Activated T-cell treated with anti-CD3 and anti-CD28 coated beads, Interleukin-2, amount 50 U/mL, for 4 hours (primary cell): Measurements from ENCODE around the gene PLCB1. TPM values are rescaled to one million over a fixed set of nuclear protein-coding genes. Genes with fewer than 3 reads are reported as not detected.
"Not testable (repeated sequence)": the region's sequence is repeated elsewhere in the genome, so short reads cannot be mapped to it uniquely, and the experiment has no call there.

Experiments used
- ATAC-seq, 2 donors: fragments of 200-7000 bp; cut with Tn5 transposase; one replicate each; pipeline ENCODE4 v1.10.0; 2021
- DNase-seq: peaks from one replicate; pipeline ENCODE4 v3.0.0-alpha.2; 2020
- H3K27me3 Mint-ChIP-seq: one replicate; pipeline ENCODE4 v1.8.0; 2021; ENCODE audit warnings: low read depth, mixed read lengths
- H3K36me3 Mint-ChIP-seq: one replicate; pipeline ENCODE4 v1.8.0; 2022; ENCODE audit warnings: mixed read lengths; ENCODE audit not compliant: insufficient read depth
- H3K4me1 Mint-ChIP-seq: one replicate; pipeline ENCODE4 v1.8.0; 2021; ENCODE audit warnings: low read depth, mixed read lengths
- H3K4me3 Mint-ChIP-seq: one replicate; pipeline ENCODE4 v1.8.0; 2021; ENCODE audit warnings: mild to moderate bottlenecking, moderate library complexity, mixed read lengths
- H3K9me3 Mint-ChIP-seq: one replicate; pipeline ENCODE4 v1.8.0; 2021; ENCODE audit warnings: mixed read lengths
- total RNA-seq, 3 donors: library from RNA; stranded (reverse); gene quantifications; one replicate each; pipeline ENCODE4 v1.2.1, GENCODE V29; 2021

The PLCB1 gene
- total RNA-seq, 3 donors from 2014 or later = 0.91 to 6.0 (median 2.8) TPM

DNA sequence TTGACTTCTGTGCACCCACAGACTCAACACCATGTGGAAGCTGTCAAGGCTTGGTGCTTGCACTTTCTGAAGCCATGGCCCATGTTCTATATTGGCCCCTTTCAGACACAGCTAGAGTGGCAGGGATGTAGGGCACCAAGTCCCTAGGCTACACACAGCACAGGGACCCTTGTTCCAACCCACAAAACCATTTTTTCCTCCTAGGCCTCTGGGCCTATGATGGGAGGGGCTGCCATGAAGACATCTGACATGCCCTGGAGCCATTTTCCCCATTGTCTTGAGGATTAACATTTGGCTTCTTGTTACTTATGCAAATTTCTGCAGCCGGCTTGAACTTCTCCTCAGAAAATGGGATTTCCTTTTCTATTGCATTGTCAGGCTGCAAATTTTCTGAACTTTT is 27.2 kb downstream of the PLCB1 start:
- H3K36me3 Mint-ChIP-seq, DNase-seq, H3K27me3 Mint-ChIP-seq, H3K9me3 Mint-ChIP-seq, H3K4me3 Mint-ChIP-seq, ATAC-seq: not testable (repeated sequence)
- peaks cover 35% of the 10 kb centered on the region for H3K4me1 Mint-ChIP-seq

DNA sequence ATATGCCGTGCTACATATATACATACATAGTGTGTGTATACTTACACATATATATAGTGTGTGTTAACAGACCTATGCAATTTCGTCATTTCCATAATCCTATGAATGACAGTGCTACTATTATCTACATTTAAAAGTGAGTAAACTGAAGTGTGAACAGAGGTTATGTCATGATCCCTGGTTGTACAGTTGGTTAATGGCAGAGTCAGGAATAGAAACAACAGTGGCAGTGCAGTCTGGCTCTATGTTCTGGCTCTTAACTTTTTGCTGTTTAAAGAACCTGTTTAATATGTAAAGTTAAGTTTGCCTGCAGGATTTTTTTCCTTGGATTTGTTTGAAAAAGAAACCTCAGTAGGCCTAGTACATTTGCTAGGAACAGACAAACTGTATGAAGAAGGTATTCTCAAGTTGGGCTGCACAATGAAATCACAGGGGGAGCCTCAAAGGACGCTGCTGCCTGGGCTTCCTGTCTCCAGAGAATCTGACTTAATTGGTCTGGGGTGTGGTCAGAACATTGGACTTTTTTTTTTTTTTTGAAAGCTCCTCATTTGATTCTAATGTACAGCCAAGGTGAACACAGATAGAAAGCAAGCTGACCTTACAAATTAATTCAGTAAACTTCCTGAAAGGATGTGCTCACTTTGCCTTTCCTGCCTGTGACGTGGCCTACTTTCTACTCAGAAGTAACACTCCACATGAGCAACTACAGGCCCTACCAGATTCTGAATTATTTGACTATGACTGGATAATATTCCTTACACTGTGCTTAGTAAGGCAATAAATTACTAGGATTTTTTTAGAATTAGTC is 29.4 kb downstream of the PLCB1 start:
- ATAC-seq = no peak
- peaks cover 19% of the 10 kb centered on the region for H3K4me1 Mint-ChIP-seq
- no peaks in the 10 kb centered on the region for H3K9me3 Mint-ChIP-seq
- H3K27me3 Mint-ChIP-seq = no peaks in the 10 kb centered on the region
- DNase-seq = no peak
- H3K4me3 Mint-ChIP-seq = no peak overlapping the region
- H3K36me3 Mint-ChIP-seq = no peaks in the 10 kb centered on the region

DNA sequence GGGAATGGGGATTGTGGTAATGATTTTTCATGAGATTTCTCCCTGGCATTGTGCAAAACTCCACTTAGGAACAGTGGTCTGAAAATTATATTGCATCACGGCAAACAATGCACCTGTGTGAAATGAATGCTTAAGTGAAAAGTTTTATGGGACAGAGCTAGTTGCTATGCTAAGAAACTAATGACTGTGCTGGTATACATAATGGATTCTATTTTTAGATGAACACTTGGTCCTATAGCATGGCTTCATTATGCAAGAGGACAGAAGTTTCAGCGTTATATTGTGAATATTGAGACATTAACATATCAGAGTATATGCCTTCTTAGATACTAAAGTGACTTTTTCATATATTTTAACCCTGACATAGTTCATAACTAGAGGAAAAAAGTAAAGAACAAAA is 30.5 kb downstream of the PLCB1 start:
- DNase-seq (no peak), ATAC-seq (no peak)
- Mint-ChIP-seq H3K36me3 (no peaks in the 10 kb centered on the region), H3K9me3 (no peaks in the 10 kb centered on the region), H3K4me1 (peaks cover 8% of the 10 kb centered on the region), H3K27me3 (no peaks in the 10 kb centered on the region), H3K4me3 (no peak overlapping the region)

DNA sequence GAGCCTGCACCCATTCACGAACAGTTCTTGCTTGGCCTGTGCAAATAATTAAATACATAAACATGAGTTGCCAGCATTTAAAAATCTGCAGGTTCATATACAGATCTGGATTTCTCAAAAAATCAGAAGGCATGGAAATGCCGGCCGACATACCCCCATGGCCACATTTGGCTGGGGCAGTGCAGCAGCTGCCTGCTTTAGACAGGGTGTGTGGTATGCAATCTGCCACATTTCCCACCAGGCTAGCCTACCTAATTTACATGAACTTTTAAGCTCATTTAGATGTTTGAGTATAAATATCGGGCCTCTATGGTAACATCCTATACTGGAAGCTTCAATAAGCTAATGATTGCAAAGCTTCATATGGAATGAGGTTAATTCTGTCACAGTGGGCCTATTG is 31.5 kb downstream of the PLCB1 start:
- Mint-ChIP-seq H3K9me3 (no peaks in the 10 kb centered on the region), H3K4me1 (peaks cover 8% of the 10 kb centered on the region), H3K27me3 (no peaks in the 10 kb centered on the region), H3K36me3 (no peaks in the 10 kb centered on the region), H3K4me3 (no peak overlapping the region)
- ATAC-seq = no peak
- DNase-seq = no peak

DNA sequence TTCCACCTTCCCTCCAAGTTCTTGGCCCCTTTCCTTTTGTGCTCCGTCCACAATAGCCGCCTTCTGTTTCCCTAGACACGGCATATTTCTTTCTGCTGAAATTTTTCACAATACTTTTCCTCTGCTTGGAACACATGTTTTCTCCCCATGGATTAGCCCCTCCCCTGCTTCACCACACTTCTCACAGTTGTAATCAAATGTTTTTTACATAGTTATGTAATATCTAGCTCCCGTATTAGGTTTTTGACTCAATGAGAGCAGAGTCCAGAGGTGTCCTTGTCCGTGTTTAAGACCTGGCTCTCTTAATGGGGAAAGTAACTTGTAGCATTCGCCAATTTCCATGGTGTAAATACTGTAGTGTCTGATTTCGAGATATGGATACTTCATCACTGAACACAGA is 34.7 kb downstream of the PLCB1 start:
- H3K4me1 Mint-ChIP-seq = peaks cover 3% of the 10 kb centered on the region
- H3K27me3 Mint-ChIP-seq = no peaks in the 10 kb centered on the region
- ATAC-seq (no peak), DNase-seq (no peak)
- no peaks in the 10 kb centered on the region for H3K9me3 Mint-ChIP-seq
- H3K4me3 Mint-ChIP-seq = no peak overlapping the region
- H3K36me3 Mint-ChIP-seq = no peaks in the 10 kb centered on the region

DNA sequence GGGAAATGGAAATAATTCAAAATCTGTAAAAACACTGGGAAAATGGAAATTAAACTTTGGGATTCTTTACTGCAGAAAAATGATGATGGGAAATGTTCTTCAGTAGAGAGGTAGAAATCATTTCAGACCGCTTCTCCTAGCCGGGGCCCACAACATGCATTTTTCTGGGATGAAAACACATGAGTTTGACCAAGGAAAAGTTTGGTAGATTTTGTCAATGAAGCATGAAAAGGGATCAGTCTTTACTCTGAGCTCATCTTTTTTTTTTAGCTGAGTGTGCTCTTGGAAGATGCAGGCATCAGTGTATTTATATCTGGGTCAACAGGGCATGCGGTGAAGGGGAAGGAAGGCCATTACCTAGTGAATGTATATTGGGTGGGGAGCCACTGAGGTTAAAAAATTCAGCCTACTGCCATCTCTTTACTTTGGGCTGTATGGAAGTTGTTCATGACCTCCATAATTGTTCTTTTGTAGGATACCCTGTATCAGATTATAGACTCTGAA is 36.8 kb downstream of the PLCB1 start:
- no peaks in the 10 kb centered on the region for H3K27me3 Mint-ChIP-seq
- H3K4me1 Mint-ChIP-seq = no peaks in the 10 kb centered on the region
- no peaks in the 10 kb centered on the region for H3K36me3 Mint-ChIP-seq
- DNase-seq (no peak), ATAC-seq (no peak)
- H3K4me3 Mint-ChIP-seq = no peak overlapping the region
- no peaks in the 10 kb centered on the region for H3K9me3 Mint-ChIP-seq

DNA sequence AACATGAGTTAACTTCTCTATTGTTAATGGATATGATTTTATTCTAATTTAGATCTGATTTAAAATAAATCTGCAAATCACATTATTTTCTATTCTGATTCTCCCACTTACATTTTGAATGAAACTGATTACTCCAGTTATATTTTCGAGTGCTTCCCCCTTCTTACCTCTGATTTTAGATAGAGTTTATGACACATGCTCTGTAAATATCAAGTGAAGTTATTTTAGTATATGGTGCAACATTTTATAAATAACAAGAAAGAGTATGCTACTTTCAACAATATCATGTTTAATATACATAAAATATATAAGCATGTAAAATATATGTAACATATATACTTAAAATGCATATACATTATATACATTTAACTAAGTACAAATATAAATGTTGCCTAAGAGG is 38.9 kb downstream of the PLCB1 start:
- DNase-seq = no peak
- no peaks in the 10 kb centered on the region for H3K9me3 Mint-ChIP-seq

DNA sequence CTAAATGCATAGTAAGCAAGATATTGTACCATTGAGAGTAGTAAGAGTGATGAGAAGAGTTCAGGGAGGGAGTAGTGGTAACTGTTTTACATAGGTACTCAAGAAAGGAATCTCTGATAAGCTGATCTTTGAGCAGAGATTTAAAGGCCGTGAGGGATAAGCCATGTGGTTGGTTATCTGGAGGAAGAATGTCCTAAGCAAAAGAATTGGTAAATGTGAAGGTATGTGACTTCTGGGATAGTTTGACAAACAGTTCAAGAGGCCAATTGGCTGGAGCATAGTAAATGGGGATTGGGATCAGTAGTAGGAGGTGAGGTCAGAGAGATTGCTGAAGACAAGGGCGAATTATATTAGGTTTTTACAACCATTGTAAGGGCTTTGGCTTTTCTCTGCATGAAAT is 40.1 kb downstream of the PLCB1 start:
- Mint-ChIP-seq H3K4me1 (peaks cover 4% of the 10 kb centered on the region), H3K9me3 (no peaks in the 10 kb centered on the region), H3K36me3 (no peaks in the 10 kb centered on the region), H3K4me3 (no peak overlapping the region), H3K27me3 (no peaks in the 10 kb centered on the region)
- ATAC-seq (no peak), DNase-seq (no peak)

More for the DNA sequence above, 38.9 kb downstream of the PLCB1 start:
- Mint-ChIP-seq H3K36me3 (no peaks in the 10 kb centered on the region), H3K4me3 (no peak overlapping the region), H3K27me3 (no peaks in the 10 kb centered on the region), H3K4me1 (peaks cover 4% of the 10 kb centered on the region)
- no peak for ATAC-seq

DNA sequence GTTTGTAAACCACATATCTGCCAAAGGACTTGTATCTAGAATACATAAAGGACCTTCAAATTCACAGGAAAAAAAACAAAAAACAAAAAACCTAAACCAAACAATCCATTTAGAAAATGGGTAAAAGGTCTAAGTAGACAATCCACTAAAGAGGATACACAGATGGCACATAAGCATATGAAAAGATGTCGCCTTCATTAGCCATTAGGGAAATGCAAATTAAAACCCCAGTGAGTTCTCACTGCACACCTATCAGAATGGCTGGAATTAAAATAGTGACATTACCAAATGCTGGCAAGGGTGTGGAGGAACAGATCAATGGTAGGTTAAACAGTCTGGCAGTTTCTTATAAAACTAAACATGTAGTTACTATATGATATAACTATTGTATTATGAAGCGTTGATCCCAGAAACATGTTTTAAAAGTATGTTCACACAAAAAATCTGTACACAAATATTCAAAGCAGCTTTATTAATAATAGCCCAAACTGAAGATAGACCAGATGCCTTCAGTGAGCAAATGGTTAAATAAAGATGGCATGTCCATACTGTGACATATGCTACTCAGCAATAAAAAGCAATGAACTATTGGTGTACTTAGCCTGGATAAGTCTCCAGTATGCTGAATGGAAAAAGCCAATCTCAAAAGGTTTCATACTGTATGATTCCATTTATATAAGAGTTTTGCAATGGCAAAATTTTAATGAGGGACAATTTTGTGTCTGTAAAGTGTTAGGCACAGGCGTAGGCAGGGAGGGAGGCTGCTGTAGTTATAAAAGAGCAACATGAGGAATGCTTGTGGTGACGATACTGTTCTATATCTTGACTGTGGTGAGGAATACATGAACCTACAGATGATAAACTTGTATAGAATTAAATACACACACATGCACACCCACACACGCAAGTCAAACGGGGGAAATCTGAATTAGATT is 43.9 kb downstream of the PLCB1 start:
- DNase-seq = no peak
- Mint-ChIP-seq H3K9me3 (no peaks in the 10 kb centered on the region), H3K4me1 (peaks cover 4% of the 10 kb centered on the region), H3K36me3 (no peaks in the 10 kb centered on the region), H3K4me3 (no peak overlapping the region), H3K27me3 (no peaks in the 10 kb centered on the region)
- no peak for ATAC-seq

DNA sequence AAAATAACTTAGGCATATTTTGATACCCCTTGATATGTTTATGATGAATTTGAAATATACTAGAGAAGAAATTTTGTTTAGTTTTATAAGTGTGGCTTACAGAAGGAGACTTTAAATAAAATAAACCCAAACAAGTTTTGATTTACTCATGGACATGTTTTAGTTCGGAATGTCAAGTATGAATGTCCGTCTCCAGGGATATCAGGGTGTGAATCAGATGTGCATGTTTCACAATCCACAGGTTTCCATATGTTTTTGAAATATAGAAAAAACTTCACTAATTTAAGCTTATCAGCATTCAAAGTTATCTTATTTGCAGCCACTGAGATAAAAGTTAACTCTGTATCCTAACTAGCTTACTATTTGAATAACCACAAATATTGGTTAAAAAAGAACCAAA is 51.5 kb downstream of the PLCB1 start:
- Mint-ChIP-seq H3K4me1 (no peaks in the 10 kb centered on the region), H3K4me3 (no peak overlapping the region), H3K9me3 (no peaks in the 10 kb centered on the region), H3K27me3 (no peaks in the 10 kb centered on the region), H3K36me3 (no peaks in the 10 kb centered on the region)
- ATAC-seq (no peak), DNase-seq (no peak)

DNA sequence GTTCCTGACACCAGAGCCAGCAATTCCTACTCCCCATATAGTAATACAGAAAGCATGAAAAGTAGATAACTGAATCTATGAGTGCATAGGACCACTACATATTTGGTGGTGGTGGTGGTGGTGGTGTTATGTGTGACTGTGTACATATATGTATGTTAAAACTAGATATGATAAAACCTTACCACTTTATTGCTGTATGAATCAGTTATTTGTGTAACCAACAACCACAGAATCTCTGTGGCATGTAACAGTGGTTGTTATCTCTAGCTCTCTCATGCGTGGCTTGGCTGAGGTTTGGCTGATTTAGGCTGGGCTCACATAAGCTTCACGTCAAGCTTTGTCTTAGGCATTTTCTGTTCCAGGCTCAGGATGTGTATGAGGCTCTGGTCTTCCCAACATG is 55.7 kb downstream of the PLCB1 start:
- no peaks in the 10 kb centered on the region for H3K36me3 Mint-ChIP-seq
- DNase-seq (no peak), ATAC-seq (peak in 1 of 2 donors; percentile 25)
- H3K4me3 Mint-ChIP-seq = no peak overlapping the region
- H3K9me3 Mint-ChIP-seq = no peaks in the 10 kb centered on the region
- H3K27me3 Mint-ChIP-seq = peaks cover 3% of the 10 kb centered on the region
- no peaks in the 10 kb centered on the region for H3K4me1 Mint-ChIP-seq

DNA sequence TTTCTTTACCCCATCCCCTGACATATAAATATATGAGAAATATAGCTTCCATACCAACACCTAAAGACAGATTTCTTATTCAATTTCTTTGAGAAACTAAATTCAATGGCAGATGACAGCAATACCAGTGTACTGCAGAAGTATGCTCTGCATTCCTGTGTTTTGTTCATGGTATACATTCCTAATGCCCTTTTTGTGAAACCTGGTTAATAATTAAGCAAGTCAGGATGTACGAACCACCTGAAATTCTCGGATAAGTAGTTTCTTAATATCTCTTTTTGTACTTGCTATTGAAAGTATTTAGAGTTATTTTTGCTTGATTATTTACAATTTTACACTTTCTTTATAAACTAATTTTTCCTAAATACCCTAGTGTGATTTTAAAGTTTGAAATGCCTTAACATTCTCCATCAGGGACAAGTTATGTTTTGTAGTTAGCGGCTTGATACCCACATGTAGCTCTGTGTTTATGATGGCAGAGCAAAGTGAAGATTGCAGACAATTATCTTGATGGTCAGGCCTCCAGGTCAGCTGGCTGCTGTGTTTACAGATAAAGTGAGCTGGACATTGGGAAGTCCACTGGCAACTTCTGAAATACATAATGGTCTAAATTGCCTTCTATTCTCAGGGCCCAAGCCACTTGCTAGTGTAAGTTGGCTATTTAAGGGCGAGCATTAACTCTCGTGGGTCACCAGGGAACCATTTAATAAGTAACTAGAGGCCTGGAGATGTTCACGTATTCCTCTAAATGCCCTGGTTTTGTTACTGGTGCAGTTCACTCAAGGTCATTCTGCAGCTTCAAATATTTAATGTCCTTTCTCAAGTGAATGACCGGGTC is 58.2 kb downstream of the PLCB1 start:
- no peak for DNase-seq
- Mint-ChIP-seq H3K27me3 (peaks cover 3% of the 10 kb centered on the region), H3K4me3 (no peak overlapping the region), H3K36me3 (no peaks in the 10 kb centered on the region), H3K9me3 (peaks cover 12% of the 10 kb centered on the region), H3K4me1 (no peaks in the 10 kb centered on the region)
- ATAC-seq = no peak

DNA sequence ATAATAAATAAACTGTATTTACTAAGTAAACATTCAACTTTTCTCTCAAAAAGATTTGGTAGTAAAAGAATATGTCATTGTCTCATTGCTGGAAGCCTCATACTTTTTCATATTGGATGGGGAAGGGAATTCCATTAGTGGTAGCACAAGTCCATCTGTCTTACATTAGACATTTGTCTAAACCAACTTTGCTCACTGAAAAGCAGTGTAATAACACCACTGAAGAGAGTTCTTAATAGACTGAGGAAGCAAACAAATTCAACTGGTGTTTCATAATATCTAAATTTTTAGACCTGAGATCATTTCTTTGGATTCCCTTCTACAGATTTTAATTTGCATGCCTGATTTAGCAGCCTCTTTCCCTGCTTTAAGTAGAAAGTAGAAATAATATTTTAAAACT is 62.7 kb downstream of the PLCB1 start:
- DNase-seq (no peak), ATAC-seq (no peak)
- no peak overlapping the region for H3K4me3 Mint-ChIP-seq
- peaks cover 3% of the 10 kb centered on the region for H3K27me3 Mint-ChIP-seq
- H3K9me3 Mint-ChIP-seq = peaks cover 12% of the 10 kb centered on the region
- no peaks in the 10 kb centered on the region for H3K4me1 Mint-ChIP-seq
- no peaks in the 10 kb centered on the region for H3K36me3 Mint-ChIP-seq

DNA sequence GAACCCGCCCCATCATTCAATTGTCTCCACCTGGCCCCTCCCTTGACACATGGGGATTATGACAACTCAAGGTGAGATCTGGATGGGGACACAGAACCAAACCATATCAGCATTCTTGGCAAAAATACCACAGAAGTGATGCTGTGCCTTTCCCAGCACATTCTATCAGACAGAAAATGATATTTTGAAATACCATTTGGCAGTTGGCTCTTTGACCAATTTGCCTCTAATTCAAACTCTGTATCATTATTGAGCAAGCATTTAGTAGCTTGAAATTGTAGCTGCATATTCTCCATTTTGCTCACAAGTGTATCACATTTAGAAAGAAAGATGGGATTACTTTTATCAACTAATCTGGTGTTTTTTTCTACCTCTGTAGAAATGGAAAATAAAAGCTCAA is 64.0 kb downstream of the PLCB1 start:
- ATAC-seq (no peak), DNase-seq (no peak)
- H3K4me1 Mint-ChIP-seq = no peaks in the 10 kb centered on the region
- H3K27me3 Mint-ChIP-seq = peaks cover 3% of the 10 kb centered on the region
- H3K9me3 Mint-ChIP-seq = peaks cover 12% of the 10 kb centered on the region
- no peaks in the 10 kb centered on the region for H3K36me3 Mint-ChIP-seq
- no peak overlapping the region for H3K4me3 Mint-ChIP-seq
